ENCODE results near the gene MAST4.

GRCh38 chr5:67106626-67107342, 510.6 kb downstream of the MAST4 start:
- TF ChIP-seq CBFB (CRISPR knock-in tag; IDR thresholded peaks at IDR 0.05) (no peak), ZNF747 (CRISPR knock-in tag; IDR thresholded peaks at IDR 0.05; ENCODE audit: borderline replicate concordance) (no peak), NR2F2 (IDR thresholded peaks at IDR 0.05; ENCODE audit: borderline replicate concordance, low read depth) (no peak), PHF21A (CRISPR knock-in tag; IDR thresholded peaks at IDR 0.05) (no peak), GRHL1 (CRISPR knock-in tag; conservative IDR thresholded peaks at IDR 0.05) (no peak), ZBTB34 (CRISPR knock-in tag; IDR thresholded peaks at IDR 0.05) (no peak), ZNF230 (CRISPR knock-in tag; IDR thresholded peaks at IDR 0.05) (no peak), TAF1 (CRISPR knock-in tag; IDR thresholded peaks at IDR 0.05) (no peak), HES4 (CRISPR knock-in tag; IDR thresholded peaks at IDR 0.05; ENCODE audit: borderline replicate concordance) (no peak), SOX13 (IDR thresholded peaks at IDR 0.05) (no peak), SOX13 (CRISPR knock-in tag; conservative IDR thresholded peaks at IDR 0.05 in 1 of 2, IDR thresholded peaks at IDR 0.05 in 1 of 2) (no peak), ESRRA (CRISPR knock-in tag; IDR thresholded peaks at IDR 0.05; ENCODE audit: low read depth) (no peak)

Data from HepG2 (cell line).